Cardiac ventricle fibroblast (primary cell): ENCODE measurements around the gene ARL15. TPM values are rescaled to one million over a fixed set of nuclear protein-coding genes. Genes with fewer than 3 reads are reported as not detected.

ENCODE experiments used
- total RNA-seq: library from RNA; depleted of rRNA; stranded (reverse); fragments of >200 nt; gene quantifications from 2 replicates; pipeline ENCODE4 v1.2.3, GENCODE V29; 2015

ARL15 gene
- total RNA-seq, result 7.4 and 7.7 TPM in 2 replicates

DNA sequence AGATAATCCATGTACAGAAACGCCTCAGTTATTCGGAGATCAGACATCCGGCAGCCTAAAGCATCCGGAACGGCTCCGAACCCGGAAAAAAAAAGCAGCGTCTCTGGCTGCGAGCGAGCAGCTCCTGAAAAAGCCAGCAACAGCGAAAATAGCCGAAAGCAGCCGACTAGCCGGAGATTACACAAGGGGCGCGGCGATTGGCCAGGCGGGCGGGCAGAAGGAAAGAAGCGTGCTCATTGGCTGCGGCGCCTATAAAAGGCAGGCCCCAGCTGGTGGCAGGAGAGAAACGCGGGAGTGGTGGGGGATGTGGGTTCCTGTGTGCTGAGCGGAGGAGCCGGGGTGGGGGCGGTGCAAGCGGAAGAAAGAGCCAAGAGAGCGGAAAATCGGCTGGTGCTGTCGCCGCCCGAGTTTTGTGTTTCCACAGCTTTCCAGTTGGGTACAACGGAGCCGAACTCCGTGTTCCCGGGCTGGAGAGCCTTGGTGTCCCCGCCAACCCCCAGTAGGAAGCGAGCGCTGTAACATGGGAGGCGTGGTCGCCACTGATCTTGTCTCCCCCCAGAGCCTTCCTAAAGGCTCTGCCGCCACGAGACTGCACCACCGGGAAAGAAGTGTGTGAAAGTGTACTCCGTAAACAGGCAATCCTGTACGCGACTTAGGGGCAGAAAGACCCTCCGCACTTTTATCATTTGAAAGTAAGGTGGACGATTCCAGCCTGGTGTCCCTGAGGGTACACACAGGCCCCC, at the start of gene ARL15:
TSS of gene ARL15 (minus strand) at position 141 of the 743 bp plus-strand sequence.

Other genes with a start within 250 kb of the ARL15 start
- gene HSPB3, start 145.1 kb upstream of the ARL15 start, total RNA-seq, result not detected in 2 replicates
- gene SNX18, start 207.2 kb upstream of the ARL15 start, total RNA-seq, result 69.2 and 70.3 TPM in 2 replicates